ENCODE data around the gene MYZAP. TPM values are rescaled to one million over a fixed set of nuclear protein-coding genes. Genes with fewer than 3 reads are reported as not detected.

MYZAP gene
- total RNA-seq, 1 donor from 2014 or later, result 0.28 TPM

DNA sequence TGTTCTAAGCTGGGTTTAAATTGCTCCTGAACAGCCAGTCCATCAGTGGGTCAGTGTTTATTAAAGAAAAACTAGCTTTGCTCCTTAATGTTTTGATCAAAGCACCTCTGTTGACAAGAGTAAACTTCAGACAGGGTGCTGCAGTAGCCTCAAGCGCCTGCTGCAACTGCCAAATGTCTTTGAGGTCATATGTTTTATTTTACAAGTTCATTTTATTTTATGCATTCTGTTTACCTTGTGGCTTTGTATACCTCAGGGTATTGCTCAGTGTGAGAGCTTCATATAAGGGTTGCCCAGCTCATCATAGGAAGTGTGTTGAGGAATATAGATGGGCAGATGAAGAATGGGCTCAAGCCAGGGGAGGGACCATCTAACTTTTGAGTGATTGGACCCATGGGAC lies 8.5 kb downstream of the MYZAP start:
- peaks cover 22% of the 10 kb centered on the region for H3K27me3 Mint-ChIP-seq (ENCODE audit: low read depth)
- no peak for DNase-seq (ENCODE audit: low read depth, low spot score)
- H3K4me1 Mint-ChIP-seq, result no peaks in the 10 kb centered on the region
- H3K27ac Mint-ChIP-seq (ENCODE audit: unreplicated experiment), result no peak overlapping the region
- H3K36me3 Mint-ChIP-seq (ENCODE audit: low read depth), result no peaks in the 10 kb centered on the region
- no peak for TF ChIP-seq CTCF (conservative IDR thresholded peaks at IDR 0.05)
- H3K4me3 Mint-ChIP-seq, result no peak overlapping the region
- H3K9me3 Mint-ChIP-seq, result no peaks in the 10 kb centered on the region

GRCh38 chr15:57604507-57604906 lies 12.8 kb downstream of the MYZAP start:
- H3K4me3 Mint-ChIP-seq, result no peak overlapping the region
- H3K9me3 Mint-ChIP-seq, result no peaks in the 10 kb centered on the region
- no peaks in the 10 kb centered on the region for H3K4me1 Mint-ChIP-seq
- no peak overlapping the region for H3K27ac Mint-ChIP-seq (ENCODE audit: unreplicated experiment)
- DNase-seq (ENCODE audit: low read depth, low spot score), result no peak
- no peak for TF ChIP-seq CTCF (conservative IDR thresholded peaks at IDR 0.05)
- H3K27me3 Mint-ChIP-seq (ENCODE audit: low read depth), result peaks cover 10% of the 10 kb centered on the region
- H3K36me3 Mint-ChIP-seq (ENCODE audit: low read depth), result no peaks in the 10 kb centered on the region

GRCh38 chr15:57605491-57605890 lies 13.8 kb downstream of the MYZAP start:
- DNase-seq (ENCODE audit: low read depth, low spot score), result no peak
- Mint-ChIP-seq H3K36me3 (ENCODE audit: low read depth) (no peaks in the 10 kb centered on the region), H3K4me3 (no peak overlapping the region), H3K4me1 (no peaks in the 10 kb centered on the region), H3K27ac (ENCODE audit: unreplicated experiment) (no peak overlapping the region), H3K27me3 (ENCODE audit: low read depth) (peaks cover 8% of the 10 kb centered on the region), H3K9me3 (no peaks in the 10 kb centered on the region)
- TF ChIP-seq CTCF (conservative IDR thresholded peaks at IDR 0.05), result no peak

GRCh38 chr15:57606048-57606447 lies 14.3 kb downstream of the MYZAP start:
- no peak overlapping the region for H3K4me3 Mint-ChIP-seq
- H3K27ac Mint-ChIP-seq (ENCODE audit: unreplicated experiment), result no peak overlapping the region
- H3K4me1 Mint-ChIP-seq, result no peaks in the 10 kb centered on the region
- TF ChIP-seq CTCF (conservative IDR thresholded peaks at IDR 0.05), result no peak
- H3K36me3 Mint-ChIP-seq (ENCODE audit: low read depth), result no peaks in the 10 kb centered on the region
- no peaks in the 10 kb centered on the region for H3K9me3 Mint-ChIP-seq
- no peak for DNase-seq (ENCODE audit: low read depth, low spot score)
- H3K27me3 Mint-ChIP-seq (ENCODE audit: low read depth), result peaks cover 8% of the 10 kb centered on the region

- Mint-ChIP-seq H3K27ac (ENCODE audit: unreplicated experiment) (no peak overlapping the region), H3K27me3 (ENCODE audit: low read depth) (peaks cover 3% of the 10 kb centered on the region), H3K4me1 (no peaks in the 10 kb centered on the region), H3K4me3 (no peak overlapping the region), H3K9me3 (no peaks in the 10 kb centered on the region), H3K36me3 (ENCODE audit: low read depth) (no peaks in the 10 kb centered on the region)
- TF ChIP-seq CTCF (conservative IDR thresholded peaks at IDR 0.05), result no peak
- no peak for DNase-seq (ENCODE audit: low read depth, low spot score)
These were observed 15.1 kb downstream of the MYZAP start for GRCh38 chr15:57606816-57607215.

DNA sequence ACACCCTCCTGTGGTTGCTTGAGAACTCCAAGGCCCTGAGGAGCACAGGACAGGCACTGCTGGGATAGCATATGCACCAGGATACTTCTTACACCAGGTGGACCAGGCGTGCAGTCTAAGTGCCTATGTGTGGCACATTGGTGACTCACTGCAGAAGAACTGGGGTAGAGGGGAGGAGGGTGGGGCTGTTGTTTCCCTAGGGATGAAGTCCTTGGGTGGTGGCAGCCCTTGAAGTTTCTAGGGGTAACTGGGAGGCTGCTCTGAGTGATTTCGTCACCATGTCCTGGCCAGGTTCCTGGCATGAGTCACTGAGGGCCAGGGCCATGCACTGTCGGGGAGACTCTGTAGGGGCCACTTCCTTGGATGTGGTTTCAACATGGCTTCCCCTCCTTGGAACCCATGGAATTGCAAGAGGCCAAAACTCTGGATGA lies 15.9 kb downstream of the MYZAP start:
- Mint-ChIP-seq H3K4me1 (no peaks in the 10 kb centered on the region), H3K4me3 (no peak overlapping the region), H3K27me3 (ENCODE audit: low read depth) (peaks cover 3% of the 10 kb centered on the region), H3K36me3 (ENCODE audit: low read depth) (no peaks in the 10 kb centered on the region), H3K27ac (ENCODE audit: unreplicated experiment) (no peak overlapping the region), H3K9me3 (no peaks in the 10 kb centered on the region)
- no peak for DNase-seq (ENCODE audit: low read depth, low spot score)
- TF ChIP-seq CTCF (conservative IDR thresholded peaks at IDR 0.05), result no peak

Measured in neural crest cell (in vitro differentiated cells).